ENCODE data around the gene OPTN.
"Not testable (repeated sequence)": the region's sequence is repeated elsewhere in the genome, so short reads cannot be mapped to it uniquely, and the experiment has no call there.

Gene OPTN

GRCh38 chr10:13099666-13100348, at the start of gene OPTN:
Gene OPTN (plus strand): TSS chr10:13100163. CDS start chr10:13109123, 8,960 bp downstream.
- peak; percentile 82 to 87 for DNase-seq (ENCODE audit: low read depth in 1 of 2, low spot score in 1 of 2)
- in situ Hi-C loops (cut with HindIII; ENCODE audit: low pct_unique_long_range_greater_than_20kb, low sequenced_read_pairs) = no loop called here
- TF ChIP-seq JUND (IDR thresholded peaks at IDR 0.05; ENCODE audit: low read depth) = no peak

GRCh38 chr10:13051126-13051694, 48.8 kb upstream of the OPTN start:
- in situ Hi-C loops (cut with HindIII; ENCODE audit: low pct_unique_long_range_greater_than_20kb, low sequenced_read_pairs) = no loop called here
- no peak for TF ChIP-seq JUND (IDR thresholded peaks at IDR 0.05; ENCODE audit: low read depth)
- DNase-seq (ENCODE audit: low read depth in 1 of 2, low spot score in 1 of 2) = no peak

- DNase-seq (ENCODE audit: low read depth in 1 of 2, low spot score in 1 of 2); in situ Hi-C loops (cut with HindIII; ENCODE audit: low pct_unique_long_range_greater_than_20kb, low sequenced_read_pairs): not testable (repeated sequence)
These were observed 46.8 kb upstream of the OPTN start for GRCh38 chr10:13053208-13053607.

- DNase-seq (ENCODE audit: low read depth in 1 of 2, low spot score in 1 of 2) = no peak
- in situ Hi-C loops (cut with HindIII; ENCODE audit: low pct_unique_long_range_greater_than_20kb, low sequenced_read_pairs) = no loop called here
- no peak for TF ChIP-seq JUND (IDR thresholded peaks at IDR 0.05; ENCODE audit: low read depth)
These were observed 46.0 kb upstream of the OPTN start for GRCh38 chr10:13053794-13054462.

GRCh38 chr10:13054844-13055243, 45.1 kb upstream of the OPTN start:
- no peak for TF ChIP-seq JUND (IDR thresholded peaks at IDR 0.05; ENCODE audit: low read depth)
- DNase-seq (ENCODE audit: low read depth in 1 of 2, low spot score in 1 of 2) = no peak
- in situ Hi-C loops (cut with HindIII; ENCODE audit: low pct_unique_long_range_greater_than_20kb, low sequenced_read_pairs) = no loop called here

GRCh38 chr10:13056456-13057077, 43.4 kb upstream of the OPTN start:
- DNase-seq (ENCODE audit: low read depth in 1 of 2, low spot score in 1 of 2) = peak; percentile 53 to 61
- no peak for TF ChIP-seq JUND (IDR thresholded peaks at IDR 0.05; ENCODE audit: low read depth)
- in situ Hi-C loops (cut with HindIII; ENCODE audit: low pct_unique_long_range_greater_than_20kb, low sequenced_read_pairs) = no loop called here

GRCh38 chr10:13062803-13063202, 37.2 kb upstream of the OPTN start:
- in situ Hi-C loops (cut with HindIII; ENCODE audit: low pct_unique_long_range_greater_than_20kb, low sequenced_read_pairs) = no loop called here
- no peak for DNase-seq (ENCODE audit: low read depth in 1 of 2, low spot score in 1 of 2)
- TF ChIP-seq JUND (IDR thresholded peaks at IDR 0.05; ENCODE audit: low read depth) = no peak

GRCh38 chr10:13066527-13066926, 33.4 kb upstream of the OPTN start:
- no peak for TF ChIP-seq JUND (IDR thresholded peaks at IDR 0.05; ENCODE audit: low read depth)
- in situ Hi-C loops (cut with HindIII; ENCODE audit: low pct_unique_long_range_greater_than_20kb, low sequenced_read_pairs) = no loop called here
- DNase-seq (ENCODE audit: low read depth in 1 of 2, low spot score in 1 of 2) = no peak

GRCh38 chr10:13067431-13067830, 32.5 kb upstream of the OPTN start:
- in situ Hi-C loops (cut with HindIII; ENCODE audit: low pct_unique_long_range_greater_than_20kb, low sequenced_read_pairs) = no loop called here
- no peak for DNase-seq (ENCODE audit: low read depth in 1 of 2, low spot score in 1 of 2)
- no peak for TF ChIP-seq JUND (IDR thresholded peaks at IDR 0.05; ENCODE audit: low read depth)

GRCh38 chr10:13068071-13068470, 31.9 kb upstream of the OPTN start:
- in situ Hi-C loops (cut with HindIII; ENCODE audit: low pct_unique_long_range_greater_than_20kb, low sequenced_read_pairs) = no loop called here
- TF ChIP-seq JUND (IDR thresholded peaks at IDR 0.05; ENCODE audit: low read depth) = no peak
- DNase-seq (ENCODE audit: low read depth in 1 of 2, low spot score in 1 of 2) = no peak

- no peak for DNase-seq (ENCODE audit: low read depth in 1 of 2, low spot score in 1 of 2)
- no peak for TF ChIP-seq JUND (IDR thresholded peaks at IDR 0.05; ENCODE audit: low read depth)
- in situ Hi-C loops (cut with HindIII; ENCODE audit: low pct_unique_long_range_greater_than_20kb, low sequenced_read_pairs) = no loop called here
These were observed 31.5 kb upstream of the OPTN start for GRCh38 chr10:13068484-13068883.

- no peak for TF ChIP-seq JUND (IDR thresholded peaks at IDR 0.05; ENCODE audit: low read depth)
- in situ Hi-C loops (cut with HindIII; ENCODE audit: low pct_unique_long_range_greater_than_20kb, low sequenced_read_pairs) = no loop called here
- DNase-seq (ENCODE audit: low read depth in 1 of 2, low spot score in 1 of 2) = no peak
These were observed 27.6 kb upstream of the OPTN start for GRCh38 chr10:13072339-13072738.

Data from T47D (cell line).